CD14-positive monocyte (primary cell): Measurements from ENCODE around the gene CNIH3. TPM values are rescaled to one million over a fixed set of nuclear protein-coding genes. Genes with fewer than 3 reads are reported as not detected.

Experiments
- DNase-seq, 3 donors: peaks; one replicate each; pipeline ENCODE4 v3.0.0-alpha.2; 2011 to 2022
- H2AFZ ChIP-seq: 2 replicates; pipeline ENCODE4 v1.6.0; 2012; ENCODE audit warnings: mild to moderate bottlenecking, low read depth, low read length, inconsistent platforms; ENCODE audit not compliant: insufficient read depth, poor library complexity, severe bottlenecking
- H3K27ac ChIP-seq, 2 donors: 1 replicate in 1 of 2; 2 replicates in 1 of 2; pipeline ENCODE4 v1.5.1; 2012 to 2013; ENCODE audit warnings: low read length in 2 of 2, control low read depth in 1 of 2, inconsistent platforms in 1 of 2, low read depth in 1 of 2, mild to moderate bottlenecking in 1 of 2
- H3K27me3 ChIP-seq, 2 donors: one replicate each; pipeline versions ENCODE4 v1.6.0 to v1.6.1; 2011 to 2013; ENCODE audit warnings: low read length in 2 of 2; ENCODE audit not compliant: control insufficient read depth in 2 of 2, insufficient read depth in 2 of 2
- H3K36me3 ChIP-seq, 2 donors: replicated peaks in 1 of 2; 1 replicate in 1 of 2; 2 replicates in 1 of 2; pipeline versions ENCODE4 v1.5.1 to v1.6.1; 2012 to 2013; ENCODE audit warnings: low read length in 2 of 2, control low read depth in 1 of 2, inconsistent platforms in 1 of 2, mild to moderate bottlenecking in 1 of 2; ENCODE audit not compliant: insufficient read depth in 2 of 2, control insufficient read depth in 1 of 2
- H3K4me1 ChIP-seq, 2 donors: 1 replicate in 1 of 2; 2 replicates in 1 of 2; pipeline versions ENCODE4 v1.5.1 to v1.6.1; 2012 to 2013; ENCODE audit warnings: low read length in 2 of 2, control low read depth in 1 of 2, inconsistent platforms in 1 of 2, mild to moderate bottlenecking in 1 of 2, moderate library complexity in 1 of 2; ENCODE audit not compliant: insufficient read depth in 2 of 2, control insufficient read depth in 1 of 2
- H3K4me2 ChIP-seq: replicated peaks from 2 replicates; pipeline ENCODE3; 2012; ENCODE audit warnings: low read length, moderate library complexity, mild to moderate bottlenecking; ENCODE audit not compliant: poor library complexity, severe bottlenecking; ENCODE audit errors: extremely low read depth
- H3K4me3 ChIP-seq, 3 experiments: fragments of 200-600 bp in 1 of 3; sonication (generic) in 1 of 3; replicated peaks in 1 of 3; 1 replicate in 2 of 3; 2 replicates in 1 of 3; pipeline ENCODE4 v1.5.1; 2011 to 2013; ENCODE audit warnings: low read length in 3 of 3, mild to moderate bottlenecking in 3 of 3, control low read depth in 2 of 3, low read depth in 2 of 3, inconsistent platforms in 1 of 3, moderate library complexity in 1 of 3
- H3K79me2 ChIP-seq: 2 replicates; pipeline ENCODE4 v1.6.0; 2012; ENCODE audit warnings: mild to moderate bottlenecking, control low read depth, inconsistent platforms, low read length, moderate library complexity; ENCODE audit not compliant: insufficient read depth
- H3K9ac ChIP-seq: 2 replicates; pipeline ENCODE4 v1.6.0; 2017; ENCODE audit warnings: low read length, mild to moderate bottlenecking; ENCODE audit not compliant: insufficient read depth, poor library complexity, severe bottlenecking
- H3K9me3 ChIP-seq, 2 donors: replicated peaks in 1 of 2; 1 replicate in 1 of 2; 2 replicates in 1 of 2; pipeline versions ENCODE4 v1.5.1 to v1.6.1; 2012 to 2013; ENCODE audit warnings: low read length in 2 of 2, control low read depth in 1 of 2; ENCODE audit not compliant: control insufficient read depth in 1 of 2, insufficient read depth in 1 of 2
- H4K20me1 ChIP-seq: 2 replicates; pipeline ENCODE4 v1.6.0; 2012; ENCODE audit warnings: mild to moderate bottlenecking, low read length, control low read depth, moderate library complexity; ENCODE audit not compliant: insufficient read depth
- H3K27ac Mint-ChIP-seq, 7 donors: one replicate each; pipeline ENCODE4 v1.8.0; 2020; ENCODE audit warnings: mild to moderate bottlenecking in 7 of 7, mixed read lengths in 7 of 7, moderate library complexity in 6 of 7, inconsistent platforms in 2 of 7
- H3K27me3 Mint-ChIP-seq, 3 donors: one replicate each; pipeline ENCODE4 v1.8.0; 2021 to 2022; ENCODE audit warnings: low read depth in 3 of 3, mild to moderate bottlenecking in 3 of 3, mixed read lengths in 3 of 3, moderate library complexity in 3 of 3, inconsistent platforms in 1 of 3
- H3K36me3 Mint-ChIP-seq, 2 donors: one replicate each; pipeline ENCODE4 v1.8.0; 2020; ENCODE audit warnings: mixed read lengths in 2 of 2, inconsistent platforms in 1 of 2, mild to moderate bottlenecking in 1 of 2
- H3K4me1 Mint-ChIP-seq: one replicate; pipeline ENCODE4 v1.8.0; 2020; ENCODE audit warnings: mild to moderate bottlenecking, mixed read lengths
- H3K4me3 Mint-ChIP-seq, 2 donors: one replicate each; pipeline ENCODE4 v1.8.0; 2020; ENCODE audit warnings: mild to moderate bottlenecking in 2 of 2, mixed read lengths in 2 of 2, moderate library complexity in 1 of 2
- H3K9me3 Mint-ChIP-seq, 7 donors: one replicate each; pipeline ENCODE4 v1.8.0; 2020 to 2022; ENCODE audit warnings: mixed read lengths in 7 of 7, mild to moderate bottlenecking in 6 of 7, moderate library complexity in 6 of 7, inconsistent platforms in 2 of 7
- WGBS: methylation state at CpG from one replicate; pipeline ENCODE4 v1.1.5; 2013; ENCODE audit warnings: missing lambda C conversion rate; ENCODE audit not compliant: insufficient coverage; 5-methylcytosine and 5-hydroxymethylcytosine counted together
- intact Hi-C, 2 donors: fragments of 100-400 bp; cut with micrococcal nuclease; formaldehyde crosslinking; loops; one replicate each; pipeline versions ENCODE4 v1.15.0 to v1.15.1; 2023
- polyA plus RNA-seq, 3 donors: library from polyadenylated mRNA; depleted of rRNA in 1 of 3; unstranded in 2 of 3; stranded (reverse) in 1 of 3; fragments of 300-500 nt in 2 of 3; fragments of >200 nt in 1 of 3; fragmentation: Illumina TruSeq in 2 of 3; gene quantifications; 1 replicate in 2 of 3; 2 replicates in 1 of 3; pipeline ENCODE4 v1.2.3, GENCODE V29; 2012 to 2021
- TF ChIP-seq, protein P1 (sequence below): fragments of 200-600 bp; IDR thresholded peaks from one replicate; pipeline ENCODE4 v1.8.0; 2022; ENCODE audit warnings: antibody characterized with exemption, mild to moderate bottlenecking

The CNIH3 gene
- polyA plus RNA-seq, 3 donors = 0.37 TPM; not detected in 2

DNA sequence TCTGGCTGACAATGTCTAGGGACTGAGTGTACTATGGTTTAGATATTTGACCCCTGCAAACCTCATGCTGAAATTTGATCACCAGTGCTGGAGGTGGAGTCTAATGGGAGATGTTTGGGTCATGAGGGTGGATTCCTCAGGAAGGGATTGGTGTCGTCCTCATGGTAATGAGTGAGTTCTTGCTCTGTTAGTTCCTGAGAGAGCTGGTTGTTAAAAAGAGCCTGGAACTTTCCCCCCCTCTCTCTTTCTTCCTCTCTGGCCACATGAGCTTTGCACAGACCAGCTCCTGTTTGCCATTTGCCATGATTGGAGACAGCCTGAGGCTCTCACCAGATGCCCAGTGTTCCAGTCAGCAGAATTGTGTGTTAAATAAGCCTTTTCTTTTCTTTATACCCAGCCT is 36.6 kb upstream of the CNIH3 start:
- intact Hi-C loops = no loop called here
- H3K9me3 Mint-ChIP-seq = peaks cover 2 to 12% (median 7%) of the 10 kb centered on the region in 7 donors

DNA sequence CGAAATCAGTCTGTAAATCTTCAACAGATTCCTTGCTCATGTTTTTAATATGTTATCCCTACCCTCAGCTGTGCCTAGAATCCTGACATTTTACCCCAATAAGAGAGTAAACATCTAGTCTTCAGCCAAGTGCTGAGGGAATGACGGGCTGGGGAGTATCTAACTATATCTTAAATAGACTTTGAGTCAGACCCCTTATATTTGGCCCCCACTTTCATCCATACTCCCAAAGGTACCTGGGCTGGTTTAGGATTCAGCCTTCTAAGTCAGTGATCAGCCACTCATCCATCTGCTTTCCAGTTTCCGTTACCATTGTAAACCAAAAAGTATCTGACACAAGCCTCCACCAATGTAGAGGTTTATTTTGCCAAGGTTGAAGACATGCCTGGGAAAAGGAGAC is 36.1 kb upstream of the CNIH3 start:
- intact Hi-C loops = no loop called here
- no peaks in the 10 kb centered on the region for H3K4me1 ChIP-seq
- no peak overlapping the region for H3K27ac Mint-ChIP-seq
- H4K20me1 ChIP-seq = no peaks in the 10 kb centered on the region
- H3K4me1 Mint-ChIP-seq = no peaks in the 10 kb centered on the region
- peaks cover 2 to 14% (median 7%) of the 10 kb centered on the region in 7 donors for H3K9me3 Mint-ChIP-seq
- no peak overlapping the region for H2AFZ ChIP-seq
- no peaks in the 10 kb centered on the region for H3K36me3 Mint-ChIP-seq
- no peak overlapping the region for H3K4me2 ChIP-seq
- TF ChIP-seq, protein P1, sequence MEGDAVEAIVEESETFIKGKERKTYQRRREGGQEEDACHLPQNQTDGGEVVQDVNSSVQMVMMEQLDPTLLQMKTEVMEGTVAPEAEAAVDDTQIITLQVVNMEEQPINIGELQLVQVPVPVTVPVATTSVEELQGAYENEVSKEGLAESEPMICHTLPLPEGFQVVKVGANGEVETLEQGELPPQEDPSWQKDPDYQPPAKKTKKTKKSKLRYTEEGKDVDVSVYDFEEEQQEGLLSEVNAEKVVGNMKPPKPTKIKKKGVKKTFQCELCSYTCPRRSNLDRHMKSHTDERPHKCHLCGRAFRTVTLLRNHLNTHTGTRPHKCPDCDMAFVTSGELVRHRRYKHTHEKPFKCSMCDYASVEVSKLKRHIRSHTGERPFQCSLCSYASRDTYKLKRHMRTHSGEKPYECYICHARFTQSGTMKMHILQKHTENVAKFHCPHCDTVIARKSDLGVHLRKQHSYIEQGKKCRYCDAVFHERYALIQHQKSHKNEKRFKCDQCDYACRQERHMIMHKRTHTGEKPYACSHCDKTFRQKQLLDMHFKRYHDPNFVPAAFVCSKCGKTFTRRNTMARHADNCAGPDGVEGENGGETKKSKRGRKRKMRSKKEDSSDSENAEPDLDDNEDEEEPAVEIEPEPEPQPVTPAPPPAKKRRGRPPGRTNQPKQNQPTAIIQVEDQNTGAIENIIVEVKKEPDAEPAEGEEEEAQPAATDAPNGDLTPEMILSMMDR = no peak
- H3K4me3 ChIP-seq = no peak overlapping the region
- no peak overlapping the region for H3K27ac ChIP-seq
- DNase-seq = no peak
- no CpG with 5 or more reads among the region's 3 CpGs for WGBS
- no peaks in the 10 kb centered on the region for H3K27me3 ChIP-seq
- H3K9me3 ChIP-seq = no peaks in the 10 kb centered on the region
- no peak overlapping the region for H3K9ac ChIP-seq
- H3K4me3 Mint-ChIP-seq = no peak overlapping the region
- no peaks in the 10 kb centered on the region for H3K79me2 ChIP-seq
- H3K36me3 ChIP-seq = no peaks in the 10 kb centered on the region
- H3K27me3 Mint-ChIP-seq = peaks cover 3 to 5% (median 5%) of the 10 kb centered on the region in 3 donors

More for the DNA sequence above, 36.6 kb upstream of the CNIH3 start:
- Histone ChIP-seq H3K4me2 (no peak overlapping the region), H3K27ac (no peak overlapping the region), H3K36me3 (no peaks in the 10 kb centered on the region), H3K4me3 (no peak overlapping the region), H3K9ac (no peak overlapping the region), H4K20me1 (no peaks in the 10 kb centered on the region), H3K4me1 (no peaks in the 10 kb centered on the region), H2AFZ (no peak overlapping the region), H3K9me3 (no peaks in the 10 kb centered on the region), H3K27me3 (no peaks in the 10 kb centered on the region), H3K79me2 (no peaks in the 10 kb centered on the region)
- TF ChIP-seq, protein P1 = no peak
- H3K36me3 Mint-ChIP-seq = no peaks in the 10 kb centered on the region
- H3K27me3 Mint-ChIP-seq = peaks cover 3 to 8% (median 5%) of the 10 kb centered on the region in 3 donors
- WGBS = no CpG with 5 or more reads among the region's 1 CpG
- H3K4me1 Mint-ChIP-seq = no peaks in the 10 kb centered on the region
- DNase-seq = no peak
- H3K27ac Mint-ChIP-seq = no peak overlapping the region
- H3K4me3 Mint-ChIP-seq = no peak overlapping the region
